ENCODE data around the gene MAP3K2.

- TF ChIP-seq EZH2phosphoT487 (IDR thresholded peaks at IDR 0.05; ENCODE audit: insufficient read depth, low read depth), result no peak
- no peak for TF ChIP-seq EZH2 (IDR thresholded peaks at IDR 0.05; ENCODE audit: insufficient read depth, poor library complexity, severe bottlenecking)
These were observed 29.7 kb downstream of the MAP3K2 start for GRCh38 chr2:127358044-127358443.

Measured in GM23248 (cell line).